Measurements from ENCODE around the gene CRTAC1. TPM values are rescaled to one million over a fixed set of nuclear protein-coding genes. Genes with fewer than 3 reads are reported as not detected.

CRTAC1 gene
- total RNA-seq, 2 experiments from 2014 or later: not detected

DNA sequence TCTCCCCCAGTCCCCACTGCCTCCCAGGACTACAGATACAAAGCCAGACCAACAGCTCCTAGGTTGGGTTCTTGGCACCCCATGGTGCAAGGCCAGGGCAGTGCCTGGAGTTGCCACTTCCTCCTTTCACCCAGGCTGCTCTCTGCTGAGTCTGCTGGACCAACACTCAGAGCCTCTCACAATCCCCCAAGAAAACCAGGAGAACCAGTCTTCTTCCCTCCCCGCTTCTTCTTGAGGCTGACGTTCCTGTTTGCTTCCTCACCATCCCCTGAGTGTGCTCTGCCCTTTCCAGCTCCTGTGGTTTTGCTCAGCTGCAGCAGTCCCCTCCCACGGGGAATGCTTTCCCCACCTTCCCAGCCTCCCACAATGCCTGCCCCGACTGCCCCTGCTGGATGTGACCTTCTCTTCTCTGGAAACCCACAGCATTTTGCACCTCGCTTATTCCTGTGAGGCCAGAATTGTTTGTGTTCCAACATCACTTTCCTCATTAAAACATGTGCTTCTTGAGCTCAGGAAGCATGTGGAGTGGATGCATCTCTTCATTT lies 90.9 kb downstream of the CRTAC1 start:
- Mint-ChIP-seq H3K27me3 (peaks cover 28% of the 10 kb centered on the region), H3K4me3 (no peak overlapping the region), H3K36me3 (peaks cover 1% of the 10 kb centered on the region), H3K4me1 (no peaks in the 10 kb centered on the region), H3K9me3 (ENCODE audit: low read depth) (peaks cover 2% of the 10 kb centered on the region), H3K27ac (no peak overlapping the region)
- no peak for DNase-seq
- CTCF ChIA-PET: interaction anchor here (3.8 kb wide), 1 partner anchor 24 kb away, joined by 13 read pairs; no protein-coding TSS in a partner anchor
- no peak for ATAC-seq

- Mint-ChIP-seq H3K27ac (no peak overlapping the region), H3K4me1 (no peaks in the 10 kb centered on the region)
- CTCF ChIA-PET: no interaction called here
Measured at GRCh38 chr10:97937928-97938327, 92.5 kb downstream of the CRTAC1 start.

GRCh38 chr10:97937054-97937453 lies 93.4 kb downstream of the CRTAC1 start:
- Mint-ChIP-seq H3K27me3 (peaks cover 24% of the 10 kb centered on the region), H3K4me3 (no peak overlapping the region), H3K27ac (no peak overlapping the region), H3K9me3 (ENCODE audit: low read depth) (no peaks in the 10 kb centered on the region), H3K4me1 (no peaks in the 10 kb centered on the region), H3K36me3 (no peaks in the 10 kb centered on the region)
- no peak for DNase-seq
- no peak for ATAC-seq
- CTCF ChIA-PET: no interaction called here

More at GRCh38 chr10:97937928-97938327, 92.5 kb downstream of the CRTAC1 start:
- Mint-ChIP-seq H3K27me3 (peaks cover 28% of the 10 kb centered on the region), H3K36me3 (no peaks in the 10 kb centered on the region), H3K4me3 (no peak overlapping the region), H3K9me3 (ENCODE audit: low read depth) (peaks cover under 1% of the 10 kb centered on the region)
- no peak for ATAC-seq
- no peak for DNase-seq

DNA sequence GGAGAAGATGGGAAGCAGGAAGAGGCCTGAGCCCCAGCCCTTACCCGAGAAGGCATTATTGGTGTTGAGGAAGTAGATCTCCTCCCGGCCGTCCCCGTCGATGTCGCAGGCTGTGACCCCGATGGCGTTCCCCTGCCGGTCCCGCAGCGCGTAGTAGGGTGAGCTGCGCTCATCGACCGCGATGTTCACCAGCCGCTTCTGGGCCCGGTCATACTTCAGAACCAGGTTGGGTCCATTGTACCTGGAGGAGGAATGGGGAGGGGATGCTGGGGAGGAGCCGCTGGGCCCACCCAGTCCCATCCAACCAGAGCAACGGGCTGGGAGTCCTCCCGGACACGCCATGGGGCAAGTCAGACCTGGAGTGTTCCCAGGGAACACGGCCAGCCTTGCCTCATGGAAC lies 94.3 kb downstream of the CRTAC1 start:
- Mint-ChIP-seq H3K27me3 (peaks cover 18% of the 10 kb centered on the region), H3K9me3 (ENCODE audit: low read depth) (no peaks in the 10 kb centered on the region), H3K36me3 (no peaks in the 10 kb centered on the region), H3K4me3 (no peak overlapping the region), H3K27ac (no peak overlapping the region), H3K4me1 (no peaks in the 10 kb centered on the region)
- CTCF ChIA-PET: no interaction called here
- ATAC-seq (no peak), DNase-seq (no peak)

DNA sequence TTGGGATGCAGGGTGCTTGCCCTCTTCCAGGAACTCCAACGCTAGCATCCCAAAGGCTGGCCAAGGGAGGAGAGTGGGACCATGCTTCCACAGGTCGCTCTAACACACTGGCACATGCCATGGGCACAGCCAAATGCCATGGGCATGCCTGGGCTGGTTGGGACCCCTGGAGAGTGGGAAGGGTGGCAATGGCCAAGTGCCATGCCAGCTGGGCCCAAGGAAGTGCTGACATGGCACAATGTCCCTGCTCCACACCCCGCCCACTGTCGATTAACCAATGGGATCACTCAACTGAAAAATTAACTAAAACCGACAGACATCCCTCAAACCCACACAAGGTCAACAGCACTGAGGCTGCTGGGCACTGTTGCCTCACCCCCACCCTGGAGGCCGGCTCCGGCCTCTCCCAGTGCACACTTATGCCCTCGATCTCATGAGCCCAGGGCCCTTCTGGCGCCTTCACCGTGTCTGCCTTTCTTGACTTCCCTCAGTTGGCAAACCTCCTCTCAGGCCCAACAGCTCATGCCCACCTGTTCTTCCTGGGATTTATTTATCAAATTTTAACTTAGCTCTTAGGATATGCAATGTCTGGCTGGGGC lies 97.4 kb downstream of the CRTAC1 start:
- H3K27ac Mint-ChIP-seq: no peak overlapping the region
- peaks cover 19% of the 10 kb centered on the region for H3K27me3 Mint-ChIP-seq
- no peaks in the 10 kb centered on the region for H3K36me3 Mint-ChIP-seq
- DNase-seq (no peak), ATAC-seq (no peak)
- no peak overlapping the region for H3K4me3 Mint-ChIP-seq
- no peaks in the 10 kb centered on the region for H3K9me3 Mint-ChIP-seq (ENCODE audit: low read depth)
- CTCF ChIA-PET: interaction anchor here (1.7 kb wide), 1 partner anchor 18 kb away, joined by 7 read pairs; no protein-coding TSS in a partner anchor
- no peaks in the 10 kb centered on the region for H3K4me1 Mint-ChIP-seq

DNA sequence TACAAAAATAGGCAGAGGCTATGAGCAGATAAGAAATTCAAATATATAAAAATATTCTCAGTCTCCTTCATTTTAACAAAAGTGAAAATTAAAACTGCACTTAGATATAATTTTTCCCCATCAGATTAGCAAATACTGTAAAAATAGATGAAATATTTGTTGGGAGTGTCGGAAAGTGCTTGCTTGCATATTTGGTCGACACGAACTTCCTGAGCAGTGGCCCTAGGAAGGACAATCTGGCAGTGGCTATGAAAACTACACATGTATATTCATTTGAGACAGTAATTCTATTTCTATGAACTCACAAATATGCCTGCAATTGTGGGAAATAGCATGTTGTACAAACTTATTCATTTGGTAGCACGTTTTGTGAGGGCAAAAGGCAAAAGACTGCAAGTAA lies 99.4 kb downstream of the CRTAC1 start:
- DNase-seq (no peak), ATAC-seq (no peak)
- H3K9me3 Mint-ChIP-seq (ENCODE audit: low read depth): no peaks in the 10 kb centered on the region
- H3K4me1 Mint-ChIP-seq: no peaks in the 10 kb centered on the region
- no peak overlapping the region for H3K4me3 Mint-ChIP-seq
- peaks cover 15% of the 10 kb centered on the region for H3K27me3 Mint-ChIP-seq
- CTCF ChIA-PET: interaction anchor here (1.4 kb wide), 1 partner anchor 17 kb away, joined by 4 read pairs; no protein-coding TSS in a partner anchor
- no peaks in the 10 kb centered on the region for H3K36me3 Mint-ChIP-seq
- H3K27ac Mint-ChIP-seq: no peak overlapping the region

- peaks cover 18% of the 10 kb centered on the region for H3K27me3 Mint-ChIP-seq
- H3K36me3 Mint-ChIP-seq: no peaks in the 10 kb centered on the region
- CTCF ChIA-PET: interaction anchor here (1.5 kb wide), 1 partner anchor 99 kb away, joined by 4 read pairs; no protein-coding TSS in a partner anchor
- no peak overlapping the region for H3K27ac Mint-ChIP-seq
- H3K4me3 Mint-ChIP-seq: no peak overlapping the region
- no peaks in the 10 kb centered on the region for H3K4me1 Mint-ChIP-seq
- DNase-seq (no peak), ATAC-seq (no peak)
- H3K9me3 Mint-ChIP-seq (ENCODE audit: low read depth): no peaks in the 10 kb centered on the region
Measured at GRCh38 chr10:97928897-97929296, 101.5 kb downstream of the CRTAC1 start.

DNA sequence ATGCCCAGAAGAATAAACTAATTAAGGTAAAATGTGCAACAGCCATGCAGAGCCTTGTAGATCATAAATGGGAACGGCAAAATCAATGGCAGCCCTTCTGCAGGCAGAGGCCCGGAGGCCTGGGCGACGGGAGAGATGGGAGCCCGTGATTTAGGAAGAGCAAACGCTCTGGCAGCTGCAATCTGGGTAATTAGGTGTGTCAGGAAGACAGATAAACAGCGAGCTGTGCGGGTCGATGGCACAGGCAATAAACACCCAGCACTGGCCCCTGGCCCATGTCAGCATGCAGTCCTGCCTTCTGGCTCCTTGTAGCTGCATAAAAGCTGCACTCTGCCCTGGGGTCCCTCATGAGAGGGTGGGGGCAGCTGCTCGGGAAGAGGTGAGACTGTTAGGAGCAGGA lies 102.8 kb downstream of the CRTAC1 start:
- no peaks in the 10 kb centered on the region for H3K9me3 Mint-ChIP-seq (ENCODE audit: low read depth)

GRCh38 chr10:97926055-97926454 lies 104.4 kb downstream of the CRTAC1 start:
- CTCF ChIA-PET: no interaction called here
- Mint-ChIP-seq H3K27ac (no peak overlapping the region), H3K27me3 (peaks cover 14% of the 10 kb centered on the region), H3K9me3 (ENCODE audit: low read depth) (no peaks in the 10 kb centered on the region), H3K4me3 (no peak overlapping the region), H3K36me3 (no peaks in the 10 kb centered on the region), H3K4me1 (no peaks in the 10 kb centered on the region)
- DNase-seq (no peak), ATAC-seq (no peak)

More for the DNA sequence above, 102.8 kb downstream of the CRTAC1 start:
- DNase-seq (no peak), ATAC-seq (no peak)
- CTCF ChIA-PET: interaction anchor here (0.9 to 1.2 kb wide), 2 partner anchors 13 to 106 kb away, joined by 3 read pairs; no protein-coding TSS in a partner anchor
- H3K4me3 Mint-ChIP-seq: no peak overlapping the region
- peaks cover 18% of the 10 kb centered on the region for H3K27me3 Mint-ChIP-seq
- H3K27ac Mint-ChIP-seq: no peak overlapping the region
- no peaks in the 10 kb centered on the region for H3K36me3 Mint-ChIP-seq
- H3K4me1 Mint-ChIP-seq: no peaks in the 10 kb centered on the region

- H3K4me1 Mint-ChIP-seq: no peaks in the 10 kb centered on the region
- peaks cover 13% of the 10 kb centered on the region for H3K27me3 Mint-ChIP-seq
- CTCF ChIA-PET: no interaction called here
- ATAC-seq: no peak
- H3K9me3 Mint-ChIP-seq (ENCODE audit: low read depth): no peaks in the 10 kb centered on the region
- H3K36me3 Mint-ChIP-seq: no peaks in the 10 kb centered on the region
- no peak overlapping the region for H3K27ac Mint-ChIP-seq
- H3K4me3 Mint-ChIP-seq: no peak overlapping the region
- no peak for DNase-seq
Measured at GRCh38 chr10:97925308-97925938, 105.0 kb downstream of the CRTAC1 start.

DNA sequence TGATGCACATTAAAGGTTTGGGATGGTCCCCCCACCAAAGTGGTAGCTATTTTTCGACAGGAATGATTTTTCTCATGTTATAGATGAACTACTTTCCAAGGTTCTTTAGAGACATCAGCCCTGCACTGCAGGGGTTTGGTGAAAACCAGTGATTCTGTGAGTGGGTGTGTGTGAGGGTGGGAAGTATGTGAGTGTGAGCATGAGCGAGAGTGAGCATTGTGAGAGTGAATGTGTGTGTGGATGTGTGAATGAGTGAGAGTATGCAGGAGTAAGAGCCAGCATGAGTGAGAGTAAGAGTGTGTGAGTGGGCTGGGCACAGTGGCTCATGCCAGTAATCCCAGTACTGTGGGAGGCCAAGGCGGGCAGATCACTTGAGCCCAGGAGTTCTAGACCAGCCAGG lies 105.7 kb downstream of the CRTAC1 start:
- Mint-ChIP-seq H3K27me3 (peaks cover 18% of the 10 kb centered on the region), H3K4me1 (no peaks in the 10 kb centered on the region), H3K4me3 (no peak overlapping the region), H3K27ac (no peak overlapping the region), H3K9me3 (ENCODE audit: low read depth) (no peaks in the 10 kb centered on the region), H3K36me3 (no peaks in the 10 kb centered on the region)
- CTCF ChIA-PET: no interaction called here
- DNase-seq (no peak), ATAC-seq (no peak)

DNA sequence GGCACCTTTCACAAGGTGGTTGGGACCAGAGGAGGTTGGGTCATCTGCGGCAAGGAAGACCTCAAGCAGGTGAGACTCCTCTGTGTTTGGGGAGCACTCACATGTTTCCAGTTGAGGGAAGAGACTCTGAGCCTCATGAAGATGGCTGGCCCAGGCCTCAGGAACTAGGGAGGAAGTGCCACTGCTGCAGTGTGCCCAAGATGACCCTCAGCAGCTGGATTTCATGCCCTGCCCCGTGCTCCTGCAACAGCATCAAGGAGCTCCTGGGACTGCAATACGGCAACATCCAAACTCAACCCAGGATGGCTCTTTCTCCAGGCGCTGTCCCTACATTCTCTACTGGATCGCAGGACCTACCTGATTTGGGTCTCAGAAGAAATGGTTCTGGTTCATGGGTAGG lies 106.9 kb downstream of the CRTAC1 start:
- Mint-ChIP-seq H3K27me3 (peaks cover 14% of the 10 kb centered on the region), H3K27ac (no peak overlapping the region), H3K9me3 (ENCODE audit: low read depth) (no peaks in the 10 kb centered on the region), H3K4me1 (no peaks in the 10 kb centered on the region), H3K4me3 (no peak overlapping the region), H3K36me3 (no peaks in the 10 kb centered on the region)
- CTCF ChIA-PET: interaction anchor here (1.3 kb wide), 1 partner anchor 9 kb away, joined by 9 read pairs; no protein-coding TSS in a partner anchor
- ATAC-seq (no peak), DNase-seq (no peak)

DNA sequence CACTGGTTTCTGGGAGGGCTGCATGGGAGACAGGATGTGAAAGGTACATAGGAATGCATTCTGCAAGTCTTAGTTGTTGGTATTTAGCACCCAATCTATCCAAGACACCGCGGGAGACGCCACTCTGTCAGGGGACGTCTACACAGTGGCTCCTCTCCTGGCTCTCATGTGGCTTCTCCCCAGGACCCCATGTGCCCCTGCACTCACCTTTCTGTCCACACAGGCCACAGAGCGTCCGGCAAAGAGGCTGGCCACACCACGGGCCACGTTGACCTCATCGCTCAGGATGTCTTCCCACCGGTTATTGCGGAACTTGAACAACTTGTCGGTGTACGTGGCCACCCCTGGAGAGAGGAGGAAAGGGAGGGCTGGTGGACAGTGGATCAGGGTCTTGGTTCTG lies 107.4 kb downstream of the CRTAC1 start:
- DNase-seq (no peak), ATAC-seq (no peak)
- Mint-ChIP-seq H3K4me3 (no peak overlapping the region), H3K36me3 (no peaks in the 10 kb centered on the region), H3K4me1 (no peaks in the 10 kb centered on the region), H3K27ac (no peak overlapping the region), H3K27me3 (peaks cover 16% of the 10 kb centered on the region), H3K9me3 (ENCODE audit: low read depth) (no peaks in the 10 kb centered on the region)
- CTCF ChIA-PET: interaction anchor here (1.3 kb wide), 1 partner anchor 8 kb away, joined by 9 read pairs; no protein-coding TSS in a partner anchor

All from activated CD8-positive, alpha-beta memory T cell treated with anti-CD3 and anti-CD28 coated beads, Interleukin-2, amount 10 ng/mL, durations not matched to agents 7 days and 5 days (primary cell).